Peyer's patch (tissue), 4 donors: ENCODE data around the gene RUNX1.

Source experiments
- POLR2A ChIP-seq, 2 donors: fragments of 450-650 bp; IDR thresholded peaks; one replicate each; pipeline ENCODE4 v1.5.1; 2017; ENCODE audit warnings: antibody characterized with exemption in 2 of 2, mild to moderate bottlenecking in 2 of 2, moderate library complexity in 2 of 2
- TF ChIP-seq, protein P1 (sequence below), 6 experiments: fragments of 450-650 bp in 4 of 6; fragments of 200-600 bp in 2 of 6; sonication (generic) in 1 of 6; IDR thresholded peaks; one replicate each; pipeline ENCODE4 v1.5.1; 2017 to 2019; ENCODE audit warnings: antibody characterized with exemption in 6 of 6, mild to moderate bottlenecking in 3 of 6, moderate library complexity in 1 of 6

DNA sequence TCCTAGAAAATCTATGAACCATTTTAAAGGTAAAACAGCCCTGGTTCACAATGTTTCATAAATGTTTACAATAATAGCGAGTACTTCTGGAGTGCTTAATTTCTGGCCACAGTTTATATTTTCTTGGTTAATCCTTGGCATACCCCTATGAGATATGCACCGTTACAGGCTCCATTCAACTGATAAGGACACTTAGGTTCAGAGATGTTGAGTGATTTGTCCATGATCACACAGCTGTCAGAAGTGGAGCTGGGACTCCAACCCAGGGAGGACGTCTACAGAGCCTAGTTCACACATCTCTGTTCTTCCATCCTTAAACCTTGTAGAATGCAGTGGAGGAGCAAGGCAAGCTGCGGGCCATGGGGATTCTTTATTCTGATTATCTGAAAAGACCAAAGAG is 48.4 kb upstream of the RUNX1 start:
- TF ChIP-seq, protein P1, sequence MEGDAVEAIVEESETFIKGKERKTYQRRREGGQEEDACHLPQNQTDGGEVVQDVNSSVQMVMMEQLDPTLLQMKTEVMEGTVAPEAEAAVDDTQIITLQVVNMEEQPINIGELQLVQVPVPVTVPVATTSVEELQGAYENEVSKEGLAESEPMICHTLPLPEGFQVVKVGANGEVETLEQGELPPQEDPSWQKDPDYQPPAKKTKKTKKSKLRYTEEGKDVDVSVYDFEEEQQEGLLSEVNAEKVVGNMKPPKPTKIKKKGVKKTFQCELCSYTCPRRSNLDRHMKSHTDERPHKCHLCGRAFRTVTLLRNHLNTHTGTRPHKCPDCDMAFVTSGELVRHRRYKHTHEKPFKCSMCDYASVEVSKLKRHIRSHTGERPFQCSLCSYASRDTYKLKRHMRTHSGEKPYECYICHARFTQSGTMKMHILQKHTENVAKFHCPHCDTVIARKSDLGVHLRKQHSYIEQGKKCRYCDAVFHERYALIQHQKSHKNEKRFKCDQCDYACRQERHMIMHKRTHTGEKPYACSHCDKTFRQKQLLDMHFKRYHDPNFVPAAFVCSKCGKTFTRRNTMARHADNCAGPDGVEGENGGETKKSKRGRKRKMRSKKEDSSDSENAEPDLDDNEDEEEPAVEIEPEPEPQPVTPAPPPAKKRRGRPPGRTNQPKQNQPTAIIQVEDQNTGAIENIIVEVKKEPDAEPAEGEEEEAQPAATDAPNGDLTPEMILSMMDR (IDR thresholded peaks at IDR 0.05): no peak
- TF ChIP-seq POLR2A (IDR thresholded peaks at IDR 0.05): no peak
